ENCODE measurements around the gene CD99L2. TPM values are rescaled to one million over a fixed set of nuclear protein-coding genes. Genes with fewer than 3 reads are reported as not detected.

Gene CD99L2
- total RNA-seq, 2 donors from 2014 or later = 11.3 to 18.7 TPM

DNA sequence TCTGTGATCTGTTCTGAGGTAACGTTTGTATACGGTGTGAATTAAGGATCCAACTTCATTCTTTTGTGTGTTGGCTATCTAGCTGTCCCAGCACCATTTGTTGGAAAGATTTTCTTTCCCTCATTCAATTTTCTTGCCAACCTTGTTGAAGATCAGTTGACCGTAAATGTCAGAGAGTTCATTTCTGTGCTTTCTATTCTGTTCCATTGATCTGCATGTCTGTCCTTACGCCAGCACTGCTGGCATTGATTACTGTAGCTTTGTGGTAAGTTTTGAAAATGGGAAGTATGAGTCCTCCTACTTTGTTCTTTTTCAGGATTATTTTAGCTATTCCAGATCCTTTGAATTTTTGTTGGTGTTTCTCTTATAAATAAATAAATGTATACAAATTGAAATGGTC, 144.5 kb downstream of the CD99L2 start:
- Mint-ChIP-seq H3K4me1 (no peaks in the 10 kb centered on the region), H3K9me3 (peaks cover 32% of the 10 kb centered on the region), H3K4me3 (no peak overlapping the region), H3K27ac (no peak overlapping the region), H3K27me3 (ENCODE audit: insufficient read depth) (no peaks in the 10 kb centered on the region), H3K36me3 (ENCODE audit: low read depth) (peaks cover 25% of the 10 kb centered on the region)
- TF ChIP-seq CTCF (conservative IDR thresholded peaks at IDR 0.05) = no peak
- Histone ChIP-seq H3K9ac (ENCODE audit: extremely low read depth, low read length, poor library complexity, severe bottlenecking) (no peak overlapping the region), H3K27ac (ENCODE audit: low read depth, low read length) (no peak overlapping the region), H3K4me3 (ENCODE audit: low read length) (no peak overlapping the region), H3K27me3 (ENCODE audit: control insufficient read depth, insufficient read depth, low read length, poor library complexity, severe bottlenecking) (no peaks in the 10 kb centered on the region), H3K9me3 (ENCODE audit: control insufficient read depth, low read length) (no peaks in the 10 kb centered on the region), H3K4me1 (ENCODE audit: control insufficient read depth, insufficient read depth, low read length) (no peaks in the 10 kb centered on the region), H3K36me3 (ENCODE audit: control insufficient read depth, insufficient read depth, low read length) (peaks cover 3% of the 10 kb centered on the region)
- WGBS, 2 experiments (ENCODE audit: insufficient coverage in 1 of 2, insufficient read length in 1 of 2) = 94% methylated on average over 4 of the region's 4 CpGs; no CpG with 5 or more reads in 1 of the 2 experiments
- DNase-seq = no peak

GRCh38 chrX:150753357-150753756, 145.1 kb downstream of the CD99L2 start:
- TF ChIP-seq CTCF (conservative IDR thresholded peaks at IDR 0.05) = no peak
- WGBS, 2 experiments (ENCODE audit: insufficient coverage in 1 of 2, insufficient read length in 1 of 2) = 81% methylated on average over 3 of the region's 4 CpGs; no CpG with 5 or more reads in 1 of the 2 experiments
- Mint-ChIP-seq H3K9me3 (peaks cover 29% of the 10 kb centered on the region), H3K27me3 (ENCODE audit: insufficient read depth) (no peaks in the 10 kb centered on the region), H3K4me1 (no peaks in the 10 kb centered on the region), H3K4me3 (no peak overlapping the region), H3K27ac (no peak overlapping the region), H3K36me3 (ENCODE audit: low read depth) (peaks cover 25% of the 10 kb centered on the region)
- Histone ChIP-seq H3K9me3 (ENCODE audit: control insufficient read depth, low read length) (no peaks in the 10 kb centered on the region), H3K9ac (ENCODE audit: extremely low read depth, low read length, poor library complexity, severe bottlenecking) (no peak overlapping the region), H3K36me3 (ENCODE audit: control insufficient read depth, insufficient read depth, low read length) (peaks cover 3% of the 10 kb centered on the region), H3K4me1 (ENCODE audit: control insufficient read depth, insufficient read depth, low read length) (no peaks in the 10 kb centered on the region), H3K27me3 (ENCODE audit: control insufficient read depth, insufficient read depth, low read length, poor library complexity, severe bottlenecking) (no peaks in the 10 kb centered on the region), H3K27ac (ENCODE audit: low read depth, low read length) (no peak overlapping the region), H3K4me3 (ENCODE audit: low read length) (no peak overlapping the region)
- DNase-seq = no peak

- Mint-ChIP-seq H3K36me3 (ENCODE audit: low read depth) (peaks cover 25% of the 10 kb centered on the region), H3K9me3 (peaks cover 28% of the 10 kb centered on the region), H3K4me3 (no peak overlapping the region), H3K4me1 (no peaks in the 10 kb centered on the region), H3K27ac (no peak overlapping the region), H3K27me3 (ENCODE audit: insufficient read depth) (no peaks in the 10 kb centered on the region)
- 93 to 100% methylated on average over 1 to 3 of the region's 3 CpGs for WGBS, 2 experiments (ENCODE audit: insufficient coverage in 1 of 2, insufficient read length in 1 of 2)
- H3K4me3 ChIP-seq (ENCODE audit: low read length) = no peak overlapping the region
- no peak for DNase-seq
- no peak overlapping the region for H3K9ac ChIP-seq (ENCODE audit: extremely low read depth, low read length, poor library complexity, severe bottlenecking)
- H3K36me3 ChIP-seq (ENCODE audit: control insufficient read depth, insufficient read depth, low read length) = peaks cover 3% of the 10 kb centered on the region
- no peak overlapping the region for H3K27ac ChIP-seq (ENCODE audit: low read depth, low read length)
- no peaks in the 10 kb centered on the region for H3K27me3 ChIP-seq (ENCODE audit: control insufficient read depth, insufficient read depth, low read length, poor library complexity, severe bottlenecking)
- TF ChIP-seq CTCF (conservative IDR thresholded peaks at IDR 0.05) = no peak
- no peaks in the 10 kb centered on the region for H3K4me1 ChIP-seq (ENCODE audit: control insufficient read depth, insufficient read depth, low read length)
- H3K9me3 ChIP-seq (ENCODE audit: control insufficient read depth, low read length) = no peaks in the 10 kb centered on the region
These were observed 146.3 kb downstream of the CD99L2 start for GRCh38 chrX:150752124-150752523.

All from endodermal cell (in vitro differentiated cells).